ENCODE measurements around the gene ABCC6. TPM values are rescaled to one million over a fixed set of nuclear protein-coding genes. Genes with fewer than 3 reads are reported as not detected.
"Not testable (repeated sequence)": the region's sequence is repeated elsewhere in the genome, so short reads cannot be mapped to it uniquely, and the experiment has no call there.

Gene ABCC6
- polyA plus RNA-seq, 1 donor from 2014 or later = not detected

DNA sequence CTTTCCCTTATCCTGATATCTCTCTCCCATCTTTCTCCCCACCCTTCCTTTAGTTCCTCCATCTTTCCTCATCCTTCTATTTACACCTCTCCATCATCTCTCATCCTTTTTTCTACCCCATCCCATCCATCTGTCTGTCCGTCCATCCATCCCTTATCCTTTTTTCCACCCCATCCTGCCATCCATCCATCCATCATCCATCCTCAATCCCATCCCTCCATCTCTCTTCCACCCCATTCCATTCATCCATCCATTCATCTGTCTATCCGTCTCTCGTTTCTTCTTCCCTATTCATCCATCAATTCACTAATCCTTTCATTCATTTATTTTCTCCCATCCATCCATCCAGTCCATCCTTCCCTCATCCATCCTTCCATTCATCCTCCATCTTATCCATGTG is 68.1 kb downstream of the ABCC6 start:
- H3K9me3 ChIP-seq (ENCODE audit: low read length) = peaks cover 9% of the 10 kb centered on the region
- H3K36me3 ChIP-seq (ENCODE audit: insufficient read depth, low read length) = no peaks in the 10 kb centered on the region
- H3K9ac ChIP-seq (ENCODE audit: low read length) = no peak overlapping the region
- no peaks in the 10 kb centered on the region for H4K20me1 ChIP-seq (ENCODE audit: insufficient read depth)
- no peaks in the 10 kb centered on the region for H3F3A ChIP-seq (ENCODE audit: insufficient read depth, low read length, poor library complexity, severe bottlenecking)
- H2AFZ ChIP-seq (ENCODE audit: low read depth, low read length) = no peak overlapping the region
- no peaks in the 10 kb centered on the region for H3K27me3 ChIP-seq (ENCODE audit: insufficient read depth, low read depth, low read length)
- TF ChIP-seq, protein P1, sequence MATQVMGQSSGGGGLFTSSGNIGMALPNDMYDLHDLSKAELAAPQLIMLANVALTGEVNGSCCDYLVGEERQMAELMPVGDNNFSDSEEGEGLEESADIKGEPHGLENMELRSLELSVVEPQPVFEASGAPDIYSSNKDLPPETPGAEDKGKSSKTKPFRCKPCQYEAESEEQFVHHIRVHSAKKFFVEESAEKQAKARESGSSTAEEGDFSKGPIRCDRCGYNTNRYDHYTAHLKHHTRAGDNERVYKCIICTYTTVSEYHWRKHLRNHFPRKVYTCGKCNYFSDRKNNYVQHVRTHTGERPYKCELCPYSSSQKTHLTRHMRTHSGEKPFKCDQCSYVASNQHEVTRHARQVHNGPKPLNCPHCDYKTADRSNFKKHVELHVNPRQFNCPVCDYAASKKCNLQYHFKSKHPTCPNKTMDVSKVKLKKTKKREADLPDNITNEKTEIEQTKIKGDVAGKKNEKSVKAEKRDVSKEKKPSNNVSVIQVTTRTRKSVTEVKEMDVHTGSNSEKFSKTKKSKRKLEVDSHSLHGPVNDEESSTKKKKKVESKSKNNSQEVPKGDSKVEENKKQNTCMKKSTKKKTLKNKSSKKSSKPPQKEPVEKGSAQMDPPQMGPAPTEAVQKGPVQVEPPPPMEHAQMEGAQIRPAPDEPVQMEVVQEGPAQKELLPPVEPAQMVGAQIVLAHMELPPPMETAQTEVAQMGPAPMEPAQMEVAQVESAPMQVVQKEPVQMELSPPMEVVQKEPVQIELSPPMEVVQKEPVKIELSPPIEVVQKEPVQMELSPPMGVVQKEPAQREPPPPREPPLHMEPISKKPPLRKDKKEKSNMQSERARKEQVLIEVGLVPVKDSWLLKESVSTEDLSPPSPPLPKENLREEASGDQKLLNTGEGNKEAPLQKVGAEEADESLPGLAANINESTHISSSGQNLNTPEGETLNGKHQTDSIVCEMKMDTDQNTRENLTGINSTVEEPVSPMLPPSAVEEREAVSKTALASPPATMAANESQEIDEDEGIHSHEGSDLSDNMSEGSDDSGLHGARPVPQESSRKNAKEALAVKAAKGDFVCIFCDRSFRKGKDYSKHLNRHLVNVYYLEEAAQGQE (IDR thresholded peaks at IDR 0.05; ENCODE audit: borderline replicate concordance) = no peak
- TF ChIP-seq EP300 (conservative IDR thresholded peaks at IDR 0.05; ENCODE audit: poor library complexity, severe bottlenecking) (no peak), RAD21 (conservative IDR thresholded peaks at IDR 0.05) (no peak), EZH2 (IDR thresholded peaks at IDR 0.05; ENCODE audit: borderline replicate concordance, insufficient read depth, low read length, poor library complexity, severe bottlenecking) (no peak)
- H3K27ac ChIP-seq (ENCODE audit: low read length) = no peak overlapping the region
- H3K4me3 ChIP-seq (ENCODE audit: low read length) = no peak overlapping the region
- H3K9me2 ChIP-seq (ENCODE audit: insufficient read depth, low read length) = no peaks in the 10 kb centered on the region
- no peaks in the 10 kb centered on the region for H3K79me2 ChIP-seq (replicated peaks; ENCODE audit: insufficient read depth, low read length)
- no peak overlapping the region for H3K4me2 ChIP-seq (ENCODE audit: low read length)

DNA sequence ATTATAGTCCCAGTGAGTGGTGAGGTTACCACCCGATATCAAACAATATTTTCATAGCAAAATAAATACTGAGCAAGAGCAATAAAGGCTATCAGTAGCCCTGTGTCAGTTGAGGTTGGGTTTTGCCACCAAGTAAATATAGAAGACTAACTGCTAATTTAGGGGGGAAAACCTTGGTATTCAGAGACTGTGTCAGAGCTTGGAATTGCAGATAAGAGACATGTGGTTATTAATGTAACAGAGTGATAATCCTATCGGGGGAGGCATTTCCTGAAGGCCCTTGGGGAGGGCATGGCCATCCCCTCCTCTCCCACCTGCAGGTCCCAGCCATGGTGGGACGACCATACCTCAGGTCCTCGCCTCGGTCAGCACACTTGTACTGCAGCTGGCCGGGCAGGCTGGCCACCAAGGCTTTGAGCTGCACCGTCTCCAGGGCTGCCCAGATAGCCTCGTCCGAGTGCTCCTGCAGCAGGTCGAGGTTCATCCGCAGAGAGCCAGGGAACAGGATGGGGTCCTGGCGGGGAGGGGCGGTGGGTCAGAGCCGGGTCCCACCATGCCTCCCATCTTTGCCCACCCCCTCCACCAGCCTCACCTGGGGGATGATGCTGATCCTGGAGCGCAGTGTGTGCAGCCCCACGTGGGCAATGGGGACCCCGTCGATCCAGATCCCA is 68.9 kb downstream of the ABCC6 start:
- H3K4me2 ChIP-seq (ENCODE audit: low read length) = no peak overlapping the region
- H3K36me3 ChIP-seq (ENCODE audit: insufficient read depth, low read length) = no peaks in the 10 kb centered on the region
- H3K79me2 ChIP-seq (replicated peaks; ENCODE audit: insufficient read depth, low read length) = no peaks in the 10 kb centered on the region
- H4K20me1 ChIP-seq (ENCODE audit: insufficient read depth) = no peaks in the 10 kb centered on the region
- H3K9me2 ChIP-seq (ENCODE audit: insufficient read depth, low read length) = no peaks in the 10 kb centered on the region
- TF ChIP-seq EZH2 (IDR thresholded peaks at IDR 0.05; ENCODE audit: borderline replicate concordance, insufficient read depth, low read length, poor library complexity, severe bottlenecking) = no peak
- TF ChIP-seq, protein P1 (IDR thresholded peaks at IDR 0.05; ENCODE audit: borderline replicate concordance) = no peak
- TF ChIP-seq, protein P2, sequence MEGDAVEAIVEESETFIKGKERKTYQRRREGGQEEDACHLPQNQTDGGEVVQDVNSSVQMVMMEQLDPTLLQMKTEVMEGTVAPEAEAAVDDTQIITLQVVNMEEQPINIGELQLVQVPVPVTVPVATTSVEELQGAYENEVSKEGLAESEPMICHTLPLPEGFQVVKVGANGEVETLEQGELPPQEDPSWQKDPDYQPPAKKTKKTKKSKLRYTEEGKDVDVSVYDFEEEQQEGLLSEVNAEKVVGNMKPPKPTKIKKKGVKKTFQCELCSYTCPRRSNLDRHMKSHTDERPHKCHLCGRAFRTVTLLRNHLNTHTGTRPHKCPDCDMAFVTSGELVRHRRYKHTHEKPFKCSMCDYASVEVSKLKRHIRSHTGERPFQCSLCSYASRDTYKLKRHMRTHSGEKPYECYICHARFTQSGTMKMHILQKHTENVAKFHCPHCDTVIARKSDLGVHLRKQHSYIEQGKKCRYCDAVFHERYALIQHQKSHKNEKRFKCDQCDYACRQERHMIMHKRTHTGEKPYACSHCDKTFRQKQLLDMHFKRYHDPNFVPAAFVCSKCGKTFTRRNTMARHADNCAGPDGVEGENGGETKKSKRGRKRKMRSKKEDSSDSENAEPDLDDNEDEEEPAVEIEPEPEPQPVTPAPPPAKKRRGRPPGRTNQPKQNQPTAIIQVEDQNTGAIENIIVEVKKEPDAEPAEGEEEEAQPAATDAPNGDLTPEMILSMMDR (IDR thresholded peaks at IDR 0.05; ENCODE audit: poor library complexity, severe bottlenecking) = no peak
- TF ChIP-seq RAD21 (conservative IDR thresholded peaks at IDR 0.05) = no peak
- no peak for TF ChIP-seq TAF1 (IDR thresholded peaks at IDR 0.05; ENCODE audit: low read depth)
- TF ChIP-seq SMC3 (conservative IDR thresholded peaks at IDR 0.05; ENCODE audit: poor library complexity) = no peak
- no peak for TF ChIP-seq EP300 (conservative IDR thresholded peaks at IDR 0.05; ENCODE audit: poor library complexity, severe bottlenecking)
- no peak for TF ChIP-seq MXI1 (conservative IDR thresholded peaks at IDR 0.05; ENCODE audit: poor library complexity, severe bottlenecking)
- TF ChIP-seq POLR2AphosphoS5 (IDR thresholded peaks at IDR 0.05) = no peak
- H2AFZ ChIP-seq (ENCODE audit: low read depth, low read length) = no peak overlapping the region
- no peak overlapping the region for H3K4me3 ChIP-seq (ENCODE audit: low read length)
- H3K9ac ChIP-seq (ENCODE audit: low read length) = no peak overlapping the region
- H3K27me3 ChIP-seq (ENCODE audit: insufficient read depth, low read depth, low read length) = no peaks in the 10 kb centered on the region
- no peak overlapping the region for H3K27ac ChIP-seq (ENCODE audit: low read length)
- H3K9me3 ChIP-seq (ENCODE audit: low read length) = peaks cover 7% of the 10 kb centered on the region
- H3F3A ChIP-seq (ENCODE audit: insufficient read depth, low read length, poor library complexity, severe bottlenecking) = no peaks in the 10 kb centered on the region

DNA sequence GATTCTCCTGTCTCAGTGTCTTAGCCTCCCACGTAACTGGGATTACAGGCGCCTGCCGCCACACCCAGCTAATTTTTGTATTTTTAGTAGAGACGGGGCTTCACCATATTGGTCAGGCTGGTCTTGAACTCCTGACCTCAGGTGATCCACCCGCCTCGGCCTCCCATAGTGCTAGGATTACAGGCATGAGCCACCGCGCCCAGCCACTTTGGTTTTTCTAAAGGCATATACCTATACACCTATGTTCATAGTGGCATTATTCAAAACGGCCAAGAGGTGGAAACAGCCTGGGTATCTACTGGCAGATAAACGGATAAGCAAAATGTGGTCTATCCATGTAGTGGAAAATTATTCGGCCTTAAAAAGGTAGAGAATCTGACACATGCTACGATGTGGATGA is 70.3 kb downstream of the ABCC6 start:
- H3K27me3 ChIP-seq (ENCODE audit: insufficient read depth, low read depth, low read length); H3F3A ChIP-seq (ENCODE audit: insufficient read depth, low read length, poor library complexity, severe bottlenecking); H3K9me3 ChIP-seq (ENCODE audit: low read length); H3K36me3 ChIP-seq (ENCODE audit: insufficient read depth, low read length); H3K4me2 ChIP-seq (ENCODE audit: low read length); H3K9ac ChIP-seq (ENCODE audit: low read length); H2AFZ ChIP-seq (ENCODE audit: low read depth, low read length); H3K27ac ChIP-seq (ENCODE audit: low read length); H3K4me3 ChIP-seq (ENCODE audit: low read length); H3K9me2 ChIP-seq (ENCODE audit: insufficient read depth, low read length); H3K79me2 ChIP-seq (replicated peaks; ENCODE audit: insufficient read depth, low read length); H4K20me1 ChIP-seq (ENCODE audit: insufficient read depth): not testable (repeated sequence)

Measured in neural cell (in vitro differentiated cells).